H9 (cell line): ENCODE measurements around the gene RTP1. TPM values are rescaled to one million over a fixed set of nuclear protein-coding genes. Genes with fewer than 3 reads are reported as not detected.

Experiments
- DNase-seq: peaks from one replicate; pipeline ENCODE4 v3.0.0-alpha.2; 2017
- H2AFZ ChIP-seq: one replicate; pipeline ENCODE4 v1.6.1; 2013; ENCODE audit warnings: mild to moderate bottlenecking, low read length, control low read depth, moderate library complexity
- H2AK5ac ChIP-seq: 2 replicates; pipeline ENCODE4 v1.6.1; 2013; ENCODE audit warnings: low read length, control low read depth, mixed read lengths; ENCODE audit not compliant: insufficient read length
- H2BK120ac ChIP-seq: one replicate; pipeline ENCODE4 v1.6.1; 2013; ENCODE audit warnings: low read depth, mild to moderate bottlenecking, low read length, control low read depth, inconsistent platforms; ENCODE audit not compliant: poor library complexity, severe bottlenecking
- H2BK12ac ChIP-seq: 2 replicates; pipeline ENCODE4 v1.6.1; 2013; ENCODE audit warnings: low read length, control low read depth, mixed read lengths, low read depth; ENCODE audit not compliant: insufficient read length
- H2BK15ac ChIP-seq: 2 replicates; pipeline ENCODE4 v1.6.1; 2013; ENCODE audit warnings: low read depth, low read length, control low read depth
- H2BK20ac ChIP-seq: one replicate; pipeline ENCODE4 v1.6.1; 2013; ENCODE audit warnings: low read depth, mild to moderate bottlenecking, low read length, control low read depth, inconsistent platforms; ENCODE audit not compliant: poor library complexity, severe bottlenecking
- H2BK5ac ChIP-seq: 2 replicates; pipeline ENCODE4 v1.6.1; 2013; ENCODE audit warnings: low read length, control low read depth, mixed read lengths; ENCODE audit not compliant: insufficient read length
- H3K14ac ChIP-seq: 2 replicates; pipeline ENCODE4 v1.6.1; 2013; ENCODE audit warnings: low read length, control low read depth; ENCODE audit not compliant: insufficient read depth
- H3K18ac ChIP-seq: 2 replicates; pipeline ENCODE4 v1.6.1; 2013; ENCODE audit warnings: low read depth, mild to moderate bottlenecking, mixed read lengths, low read length, control low read depth; ENCODE audit not compliant: insufficient read length
- H3K23ac ChIP-seq: 2 replicates; pipeline ENCODE4 v1.6.1; 2013; ENCODE audit warnings: low read length, control low read depth, mixed read lengths, low read depth; ENCODE audit not compliant: insufficient read length
- H3K23me2 ChIP-seq: 2 replicates; pipeline ENCODE4 v1.6.1; 2013; ENCODE audit warnings: low read depth, mild to moderate bottlenecking, mixed read lengths, low read length, control low read depth; ENCODE audit not compliant: insufficient read length, poor library complexity, severe bottlenecking
- H3K27ac ChIP-seq: 2 replicates; pipeline ENCODE4 v1.5.1; 2013; ENCODE audit warnings: low read length, control low read depth, mixed read lengths, low read depth; ENCODE audit not compliant: insufficient read length
- H3K27me3 ChIP-seq: 2 replicates; pipeline ENCODE4 v1.6.1; 2013; ENCODE audit warnings: low read length, control low read depth, inconsistent platforms; ENCODE audit not compliant: insufficient read depth
- H3K4ac ChIP-seq: 2 replicates; pipeline ENCODE4 v1.6.1; 2013; ENCODE audit warnings: low read depth, mild to moderate bottlenecking, control low read depth, inconsistent platforms, low read length, moderate library complexity
- H3K4me1 ChIP-seq: 2 replicates; pipeline ENCODE4 v1.6.1; 2013; ENCODE audit warnings: low read length, control low read depth, inconsistent platforms; ENCODE audit not compliant: insufficient read depth
- H3K4me2 ChIP-seq: 2 replicates; pipeline ENCODE4 v1.6.1; 2013; ENCODE audit warnings: low read length, control low read depth, mixed read lengths; ENCODE audit not compliant: insufficient read length, insufficient read depth
- H3K56ac ChIP-seq: 2 replicates; pipeline ENCODE4 v1.6.1; 2013; ENCODE audit warnings: low read depth, mild to moderate bottlenecking, mixed read lengths, low read length, control low read depth; ENCODE audit not compliant: insufficient read length
- H3K79me1 ChIP-seq: 2 replicates; pipeline ENCODE4 v1.6.1; 2013; ENCODE audit warnings: low read depth, mild to moderate bottlenecking, moderate library complexity, low read length, control low read depth, inconsistent platforms; ENCODE audit not compliant: insufficient read depth, poor library complexity, severe bottlenecking
- H3K79me2 ChIP-seq: 2 replicates; pipeline ENCODE4 v1.6.1; 2013; ENCODE audit warnings: low read length, control low read depth, inconsistent platforms; ENCODE audit not compliant: insufficient read depth
- H3K9ac ChIP-seq: 2 replicates; pipeline ENCODE4 v1.6.1; 2013; ENCODE audit warnings: low read length, control low read depth, mixed read lengths; ENCODE audit not compliant: insufficient read length; ENCODE audit errors: extremely low read depth
- H3K9me3 ChIP-seq: one replicate; pipeline ENCODE4 v1.6.1; 2013; ENCODE audit warnings: low read depth, low read length, inconsistent platforms; ENCODE audit not compliant: control insufficient read depth
- H3T11ph ChIP-seq: one replicate; pipeline ENCODE4 v1.6.1; 2013; ENCODE audit warnings: mild to moderate bottlenecking, low read length, control low read depth, inconsistent platforms
- H4K20me1 ChIP-seq: one replicate; pipeline ENCODE4 v1.6.1; 2013; ENCODE audit not compliant: control insufficient read depth, insufficient read length, insufficient read depth
- H4K5ac ChIP-seq: 2 replicates; pipeline ENCODE4 v1.6.1; 2013; ENCODE audit warnings: low read depth, mild to moderate bottlenecking, mixed read lengths, low read length, control low read depth; ENCODE audit not compliant: insufficient read length
- H4K8ac ChIP-seq: replicated peaks from 2 replicates; pipeline ENCODE4 v1.6.1; 2013; ENCODE audit warnings: low read length, control low read depth, mixed read lengths, low read depth; ENCODE audit not compliant: insufficient read length
- H4K91ac ChIP-seq: 2 replicates; pipeline ENCODE4 v1.6.1; 2013; ENCODE audit warnings: low read depth, mild to moderate bottlenecking, moderate library complexity, mixed read lengths, low read length, control low read depth; ENCODE audit not compliant: insufficient read length
- H3K27ac Mint-ChIP-seq, 3 experiments: 2 replicates in 2 of 3; 3 replicates in 1 of 3; pipeline ENCODE4 v1.8.0; 2020 to 2021; ENCODE audit warnings: mixed read lengths in 3 of 3, mild to moderate bottlenecking in 1 of 3, moderate library complexity in 1 of 3
- H3K27me3 Mint-ChIP-seq: 2 replicates; pipeline ENCODE4 v1.8.0; 2021; ENCODE audit warnings: low read depth, mild to moderate bottlenecking, moderate library complexity, mixed read lengths
- H3K36me3 Mint-ChIP-seq, 3 experiments: 2 replicates in 2 of 3; 3 replicates in 1 of 3; pipeline ENCODE4 v1.8.0; 2020 to 2021; ENCODE audit warnings: low read depth in 3 of 3, mixed read lengths in 3 of 3; ENCODE audit not compliant: insufficient read depth in 1 of 3
- H3K4me1 Mint-ChIP-seq, 2 experiments: 2 replicates each; pipeline ENCODE4 v1.8.0; 2020; ENCODE audit warnings: mixed read lengths in 2 of 2
- H3K4me3 Mint-ChIP-seq, 2 experiments: 2 replicates in 1 of 2; 3 replicates in 1 of 2; pipeline ENCODE4 v1.8.0; 2020 to 2021; ENCODE audit warnings: mild to moderate bottlenecking in 2 of 2, mixed read lengths in 2 of 2, moderate library complexity in 1 of 2
- H3K9me3 Mint-ChIP-seq, 2 experiments: 2 replicates in 1 of 2; 3 replicates in 1 of 2; pipeline ENCODE4 v1.8.0; 2020; ENCODE audit warnings: mild to moderate bottlenecking in 2 of 2, mixed read lengths in 2 of 2, moderate library complexity in 1 of 2
- CTCF ChIP-seq: fragments of 200-600 bp; sonication (generic); conservative IDR thresholded peaks from 3 replicates; pipeline ENCODE4 v1.8.0; 2021; ENCODE audit warnings: antibody characterized with exemption, mild to moderate bottlenecking
- WGBS: extraction: QIAGEN DNeasy Blood & Tissue Kit; methylation state at CpG from one replicate; pipeline ENCODE4 v1.1.7; 2013; ENCODE audit warnings: missing lambda C conversion rate, low lambda C conversion rate, mixed read lengths; ENCODE audit not compliant: insufficient read length; ENCODE audit errors: extremely low coverage; 5-methylcytosine and 5-hydroxymethylcytosine counted together
- total RNA-seq: library from RNA; stranded (reverse); gene quantifications from 2 replicates; pipeline ENCODE4 v1.2.1, GENCODE V29; 2021

Gene RTP1
- total RNA-seq, 1 experiment from 2014 or later, result 6.6 TPM

DNA sequence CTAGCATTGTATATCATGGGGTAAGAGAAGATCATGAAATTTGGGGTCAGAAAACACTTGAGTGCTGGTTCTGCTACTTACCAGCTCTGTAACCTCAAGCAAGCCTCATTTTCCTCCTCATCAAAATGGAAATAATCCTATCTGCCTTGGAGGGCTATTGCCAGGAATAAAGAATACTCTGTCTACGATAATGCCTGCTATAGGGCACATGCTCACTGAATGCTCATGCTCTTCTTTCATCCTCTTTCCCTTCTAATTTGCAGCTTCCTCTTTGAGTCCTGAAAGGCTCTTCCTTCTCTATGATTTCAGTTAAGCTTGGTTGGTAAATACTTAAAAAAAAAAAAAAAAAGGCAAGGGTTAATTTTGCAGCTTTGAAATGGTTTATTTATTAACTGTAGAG is 12.8 kb downstream of the RTP1 start:
- Histone ChIP-seq H3K9ac (no peak overlapping the region), H2AFZ (no peak overlapping the region), H3K4ac (no peak overlapping the region), H2BK12ac (no peak overlapping the region), H3K56ac (no peak overlapping the region), H2BK15ac (no peak overlapping the region), H3K23ac (no peak overlapping the region), H3K18ac (no peak overlapping the region), H3T11ph (no peak overlapping the region), H2BK5ac (no peak overlapping the region), H4K20me1 (no peaks in the 10 kb centered on the region), H3K14ac (no peak overlapping the region), H3K27me3 (no peaks in the 10 kb centered on the region), H2AK5ac (no peak overlapping the region), H3K4me1 (peaks cover 8% of the 10 kb centered on the region; the same call in 1 of the 2 replicates), H3K27ac (peak overlapping the region; percentile 8), H3K23me2 (no peaks in the 10 kb centered on the region), H2BK120ac (no peak overlapping the region), H4K91ac (no peak overlapping the region), H4K8ac (no peak overlapping the region), H3K9me3 (peaks cover 23% of the 10 kb centered on the region), H2BK20ac (no peak overlapping the region), H3K79me2 (no peaks in the 10 kb centered on the region), H3K79me1 (no peaks in the 10 kb centered on the region), H3K4me2 (no peak overlapping the region), H4K5ac (no peak overlapping the region)
- Mint-ChIP-seq H3K4me3 (no peak overlapping the region), H3K27me3 (peaks cover 4% of the 10 kb centered on the region), H3K9me3 (peaks cover 21 to 26% of the 10 kb centered on the region in 2 experiments), H3K27ac (peak overlapping the region in 2 of 3 experiments; percentile 15 to 20; a peak in 2 of 7 replicates), H3K36me3 (peaks cover 9 to 29% (median 25%) of the 10 kb centered on the region in 3 experiments), H3K4me1 (peaks cover 16 to 27% of the 10 kb centered on the region in 2 experiments)
- no peak for TF ChIP-seq CTCF
- no CpG with 5 or more reads among the region's 1 CpG for WGBS
- no peak for DNase-seq
